ENCODE results near the gene ITGB1BP1. TPM values are rescaled to one million over a fixed set of nuclear protein-coding genes. Genes with fewer than 3 reads are reported as not detected.

Gene ITGB1BP1
- total RNA-seq, 1 donor from 2014 or later = 97.3 TPM

- Mint-ChIP-seq H3K9me3 (ENCODE audit: unreplicated experiment) (no peaks in the 10 kb centered on the region), H3K36me3 (ENCODE audit: low read depth, unreplicated experiment) (peaks cover 10% of the 10 kb centered on the region), H3K4me1 (ENCODE audit: unreplicated experiment) (peaks cover 8% of the 10 kb centered on the region), H3K27ac (ENCODE audit: unreplicated experiment) (no peak overlapping the region), H3K4me3 (ENCODE audit: unreplicated experiment) (no peak overlapping the region), H3K27me3 (ENCODE audit: unreplicated experiment) (no peaks in the 10 kb centered on the region)
- TF ChIP-seq CTCF (IDR thresholded peaks at IDR 0.05; ENCODE audit: unreplicated experiment) = no peak
- no peak for DNase-seq (ENCODE audit: low spot score)
These were observed 18.9 kb downstream of the ITGB1BP1 start for GRCh38 chr2:9404451-9404850.

GRCh38 chr2:9403924-9404323 lies 19.4 kb downstream of the ITGB1BP1 start:
- H3K9me3 Mint-ChIP-seq (ENCODE audit: unreplicated experiment) = no peaks in the 10 kb centered on the region
- H3K36me3 Mint-ChIP-seq (ENCODE audit: low read depth, unreplicated experiment) = peaks cover 10% of the 10 kb centered on the region
- no peak overlapping the region for H3K27ac Mint-ChIP-seq (ENCODE audit: unreplicated experiment)
- H3K4me3 Mint-ChIP-seq (ENCODE audit: unreplicated experiment) = peak overlapping the region; percentile 18
- peaks cover under 1% of the 10 kb centered on the region for H3K27me3 Mint-ChIP-seq (ENCODE audit: unreplicated experiment)
- H3K4me1 Mint-ChIP-seq (ENCODE audit: unreplicated experiment) = peaks cover 13% of the 10 kb centered on the region
- DNase-seq (ENCODE audit: low spot score) = no peak
- no peak for TF ChIP-seq CTCF (IDR thresholded peaks at IDR 0.05; ENCODE audit: unreplicated experiment)

- TF ChIP-seq CTCF (IDR thresholded peaks at IDR 0.05; ENCODE audit: unreplicated experiment) = no peak
- Mint-ChIP-seq H3K9me3 (ENCODE audit: unreplicated experiment) (no peaks in the 10 kb centered on the region), H3K27me3 (ENCODE audit: unreplicated experiment) (peaks cover 3% of the 10 kb centered on the region), H3K4me3 (ENCODE audit: unreplicated experiment) (no peak overlapping the region), H3K36me3 (ENCODE audit: low read depth, unreplicated experiment) (peaks cover 9% of the 10 kb centered on the region), H3K4me1 (ENCODE audit: unreplicated experiment) (peaks cover 16% of the 10 kb centered on the region), H3K27ac (ENCODE audit: unreplicated experiment) (no peak overlapping the region)
- DNase-seq (ENCODE audit: low spot score) = no peak
These were observed 21.5 kb downstream of the ITGB1BP1 start for GRCh38 chr2:9401646-9402371.

- no peak overlapping the region for H3K4me3 Mint-ChIP-seq (ENCODE audit: unreplicated experiment)
- H3K36me3 Mint-ChIP-seq (ENCODE audit: low read depth, unreplicated experiment) = peaks cover 6% of the 10 kb centered on the region
- H3K27me3 Mint-ChIP-seq (ENCODE audit: unreplicated experiment) = peaks cover 4% of the 10 kb centered on the region
- H3K4me1 Mint-ChIP-seq (ENCODE audit: unreplicated experiment) = peaks cover 16% of the 10 kb centered on the region
- no peaks in the 10 kb centered on the region for H3K9me3 Mint-ChIP-seq (ENCODE audit: unreplicated experiment)
- H3K27ac Mint-ChIP-seq (ENCODE audit: unreplicated experiment) = no peak overlapping the region
- no peak for DNase-seq (ENCODE audit: low spot score)
- TF ChIP-seq CTCF (IDR thresholded peaks at IDR 0.05; ENCODE audit: unreplicated experiment) = no peak
These were observed 22.2 kb downstream of the ITGB1BP1 start for GRCh38 chr2:9401059-9401547.

- Mint-ChIP-seq H3K9me3 (ENCODE audit: unreplicated experiment) (no peaks in the 10 kb centered on the region), H3K4me1 (ENCODE audit: unreplicated experiment) (peaks cover 16% of the 10 kb centered on the region), H3K27me3 (ENCODE audit: unreplicated experiment) (peaks cover 6% of the 10 kb centered on the region), H3K4me3 (ENCODE audit: unreplicated experiment) (no peak overlapping the region), H3K27ac (ENCODE audit: unreplicated experiment) (no peak overlapping the region), H3K36me3 (ENCODE audit: low read depth, unreplicated experiment) (peaks cover 6% of the 10 kb centered on the region)
- DNase-seq (ENCODE audit: low spot score) = no peak
- TF ChIP-seq CTCF (IDR thresholded peaks at IDR 0.05; ENCODE audit: unreplicated experiment) = no peak
These were observed 22.9 kb downstream of the ITGB1BP1 start for GRCh38 chr2:9400268-9401058.
